Cardiac fibroblast (primary cell): ENCODE results near the gene MAP3K5.

Source experiments
- DNase-seq, 2 donors: peaks; one replicate each; pipeline versions ENCODE4 v3.0.0 to v3.0.0-alpha.2; 2010; ENCODE audit warnings: low read depth in 2 of 2
- H3K4me3 ChIP-seq, 2 donors: replicated peaks in 1 of 2; 1 replicate in 1 of 2; 2 replicates in 1 of 2; pipeline ENCODE4 v1.5.1; 2011; ENCODE audit warnings: low read depth in 2 of 2, low read length in 2 of 2, mild to moderate bottlenecking in 2 of 2, moderate library complexity in 1 of 2
- CTCF ChIP-seq: IDR thresholded peaks from one replicate; pipeline ENCODE4 v1.5.1; 2011; ENCODE audit warnings: low read depth, mild to moderate bottlenecking, low read length, inconsistent platforms

MAP3K5 gene

GRCh38 chr6:136635615-136636014, 156.7 kb downstream of the MAP3K5 start:
- TF ChIP-seq CTCF: no peak
- no peak for DNase-seq
- H3K4me3 ChIP-seq: no peak overlapping the region

GRCh38 chr6:136633355-136633754, 158.9 kb downstream of the MAP3K5 start:
- DNase-seq: no peak
- no peak for TF ChIP-seq CTCF
- no peak overlapping the region for H3K4me3 ChIP-seq

- no peak for DNase-seq
- TF ChIP-seq CTCF: no peak
- no peak overlapping the region for H3K4me3 ChIP-seq
These were observed 163.3 kb downstream of the MAP3K5 start for GRCh38 chr6:136628996-136629395.

GRCh38 chr6:136627191-136627590, 165.1 kb downstream of the MAP3K5 start:
- TF ChIP-seq CTCF: no peak
- H3K4me3 ChIP-seq: no peak overlapping the region
- DNase-seq: no peak

- DNase-seq: no peak
- H3K4me3 ChIP-seq: no peak overlapping the region
These were observed 167.0 kb downstream of the MAP3K5 start for GRCh38 chr6:136625293-136625692.

GRCh38 chr6:136624347-136624746, 167.9 kb downstream of the MAP3K5 start:
- H3K4me3 ChIP-seq: no peak overlapping the region
- no peak for DNase-seq
- no peak for TF ChIP-seq CTCF

More at GRCh38 chr6:136625293-136625692, 167.0 kb downstream of the MAP3K5 start:
- TF ChIP-seq CTCF: no peak

GRCh38 chr6:136618086-136618485, 174.2 kb downstream of the MAP3K5 start:
- TF ChIP-seq CTCF: no peak
- no peak for DNase-seq
- H3K4me3 ChIP-seq: no peak overlapping the region
